ENCODE data around the gene CNDP2.

Gene CNDP2

DNA sequence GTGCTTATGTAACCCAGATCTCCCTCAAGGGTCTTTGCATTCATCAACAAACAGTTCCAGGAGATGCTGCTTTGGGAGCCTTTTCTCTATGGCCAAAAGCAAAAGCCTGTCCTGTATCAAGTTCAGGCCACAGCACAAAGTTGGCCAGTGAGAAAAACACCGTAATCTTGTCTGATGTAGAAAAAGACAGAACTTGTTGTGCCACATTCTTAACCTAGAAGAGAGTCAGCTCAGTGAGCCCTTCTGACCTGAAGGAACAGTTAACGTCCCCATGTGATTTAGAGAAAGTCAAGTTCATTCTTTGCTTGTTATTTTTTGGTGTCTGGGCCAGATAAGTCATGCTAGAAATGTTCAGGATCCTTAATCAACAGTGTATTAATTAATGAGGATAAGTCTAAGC, 30.3 kb downstream of the CNDP2 start:
- Histone ChIP-seq H3K4me1 (ENCODE audit: control insufficient read depth, insufficient read depth, low read length, unreplicated experiment) (no peaks in the 10 kb centered on the region), H3K79me2 (ENCODE audit: control insufficient read depth, insufficient read depth, low read length, unreplicated experiment) (no peaks in the 10 kb centered on the region), H3K27ac (ENCODE audit: low read depth, low read length) (no peak overlapping the region), H3K4me3 (ENCODE audit: low read depth, low read length) (no peak overlapping the region), H3K27me3 (ENCODE audit: insufficient read depth, low read length) (peaks cover 36% of the 10 kb centered on the region), H3K36me3 (ENCODE audit: insufficient read depth, low read length) (no peaks in the 10 kb centered on the region), H2AFZ (ENCODE audit: low read length, unreplicated experiment) (no peak overlapping the region)

DNA sequence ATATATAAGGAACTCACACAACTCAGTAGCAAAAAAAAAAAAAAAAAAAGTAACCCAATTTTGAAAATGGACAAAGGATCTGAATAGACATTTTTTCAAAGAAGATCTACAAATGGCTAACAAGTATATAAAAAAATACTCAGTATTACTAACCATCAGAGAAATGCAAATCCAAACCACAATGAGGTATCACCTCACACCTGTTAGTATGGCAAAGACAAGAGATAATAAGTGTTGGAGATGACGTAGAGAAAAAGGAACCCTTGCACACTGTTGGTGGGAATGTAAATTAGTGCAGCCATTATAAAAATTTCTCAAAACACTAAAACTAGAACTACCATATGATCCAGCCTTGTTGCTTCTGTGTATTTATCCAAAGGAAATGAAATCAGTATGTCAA, 32.3 kb downstream of the CNDP2 start:
- no peak overlapping the region for H2AFZ ChIP-seq (ENCODE audit: low read length, unreplicated experiment)
- H3K27ac ChIP-seq (ENCODE audit: low read depth, low read length), result no peak overlapping the region
- H3K4me3 ChIP-seq (ENCODE audit: low read depth, low read length), result no peak overlapping the region
- no peaks in the 10 kb centered on the region for H3K79me2 ChIP-seq (ENCODE audit: control insufficient read depth, insufficient read depth, low read length, unreplicated experiment)
- H3K27me3 ChIP-seq (ENCODE audit: insufficient read depth, low read length), result peaks cover 50% of the 10 kb centered on the region
- H3K36me3 ChIP-seq (ENCODE audit: insufficient read depth, low read length), result no peaks in the 10 kb centered on the region
- H3K4me1 ChIP-seq (ENCODE audit: control insufficient read depth, insufficient read depth, low read length, unreplicated experiment), result no peaks in the 10 kb centered on the region

DNA sequence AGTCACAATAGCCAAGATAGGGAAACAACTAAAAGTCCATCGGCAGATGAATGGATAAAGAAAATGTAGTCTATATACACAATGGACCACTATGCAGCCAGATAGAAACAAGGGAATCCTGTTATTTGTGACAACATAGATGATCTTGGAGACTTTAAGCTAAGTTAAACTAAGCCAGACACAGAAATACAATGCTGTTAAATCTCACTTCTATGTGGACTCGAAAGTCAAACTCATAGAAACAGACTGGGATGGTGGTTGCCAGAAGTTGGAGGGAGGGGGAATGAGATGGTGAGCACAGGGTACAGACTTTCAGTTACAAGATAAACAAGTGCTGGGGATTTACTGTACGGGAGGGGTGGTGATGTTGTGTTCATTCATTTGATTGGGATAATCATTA, 32.8 kb downstream of the CNDP2 start:
- Histone ChIP-seq H3K36me3 (ENCODE audit: insufficient read depth, low read length) (no peaks in the 10 kb centered on the region), H3K4me3 (ENCODE audit: low read depth, low read length) (no peak overlapping the region), H3K79me2 (ENCODE audit: control insufficient read depth, insufficient read depth, low read length, unreplicated experiment) (no peaks in the 10 kb centered on the region), H3K4me1 (ENCODE audit: control insufficient read depth, insufficient read depth, low read length, unreplicated experiment) (no peaks in the 10 kb centered on the region), H3K27me3 (ENCODE audit: insufficient read depth, low read length) (peaks cover 53% of the 10 kb centered on the region), H3K27ac (ENCODE audit: low read depth, low read length) (no peak overlapping the region), H2AFZ (ENCODE audit: low read length, unreplicated experiment) (no peak overlapping the region)

DNA sequence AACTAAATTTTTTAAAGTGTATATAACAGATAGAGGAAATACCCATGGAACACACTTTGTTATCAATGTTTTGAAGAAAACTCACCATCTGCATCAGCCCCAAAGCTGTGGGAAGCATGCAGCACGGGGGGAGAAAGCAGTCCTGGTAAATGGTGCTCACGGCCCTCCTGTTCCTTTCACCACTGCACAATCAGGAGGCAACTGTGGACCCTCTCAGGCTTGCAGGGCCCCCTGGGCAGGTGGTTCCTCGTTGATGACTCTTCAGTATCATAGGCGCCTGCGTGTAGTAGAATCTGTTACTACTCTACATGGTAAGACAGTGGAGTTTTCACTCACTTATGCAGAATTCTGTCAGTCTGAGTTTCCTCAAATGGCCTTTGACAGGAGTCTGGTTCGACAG, 33.2 kb downstream of the CNDP2 start:
- Histone ChIP-seq H3K79me2 (ENCODE audit: control insufficient read depth, insufficient read depth, low read length, unreplicated experiment) (no peaks in the 10 kb centered on the region), H2AFZ (ENCODE audit: low read length, unreplicated experiment) (no peak overlapping the region), H3K4me3 (ENCODE audit: low read depth, low read length) (no peak overlapping the region), H3K27ac (ENCODE audit: low read depth, low read length) (no peak overlapping the region), H3K4me1 (ENCODE audit: control insufficient read depth, insufficient read depth, low read length, unreplicated experiment) (no peaks in the 10 kb centered on the region), H3K36me3 (ENCODE audit: insufficient read depth, low read length) (no peaks in the 10 kb centered on the region), H3K27me3 (ENCODE audit: insufficient read depth, low read length) (peaks cover 55% of the 10 kb centered on the region)

DNA sequence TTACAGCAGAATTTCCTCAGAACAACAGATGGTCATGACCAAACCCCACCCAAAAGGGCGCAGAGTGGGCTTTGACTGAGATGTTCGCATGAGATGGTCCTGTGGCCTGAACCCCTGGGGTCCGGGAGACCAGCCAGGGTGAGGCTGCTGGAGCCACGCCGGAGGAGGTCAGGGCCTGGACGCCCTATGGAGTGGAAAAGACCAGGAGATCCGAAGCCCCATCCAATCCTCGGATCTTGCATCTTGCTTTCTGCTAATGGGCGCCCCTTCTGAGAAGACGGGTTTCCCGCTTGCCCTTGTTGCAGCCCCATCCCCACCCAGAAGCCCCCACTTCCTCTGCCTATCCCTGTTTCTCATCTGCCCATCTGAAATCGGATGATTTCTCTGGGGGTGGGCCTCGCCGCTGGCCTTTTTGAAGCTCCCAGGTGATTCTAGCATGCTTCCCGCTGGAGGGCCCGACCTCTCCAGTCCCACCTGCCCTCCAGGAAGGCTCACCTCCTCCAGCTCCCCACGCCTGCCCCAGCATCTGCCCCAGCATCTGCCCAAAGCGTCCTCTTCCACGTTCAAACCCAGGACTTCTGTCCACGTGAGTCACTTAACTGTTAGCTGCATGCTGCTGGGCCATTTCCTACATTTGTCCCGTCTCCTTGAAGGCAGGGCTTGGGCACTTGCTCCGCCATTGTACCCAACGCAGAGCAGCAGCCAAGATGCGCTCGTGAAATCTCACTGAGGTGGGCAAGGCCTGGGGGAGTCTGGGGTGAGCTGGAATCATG, 33.8 kb downstream of the CNDP2 start:
- Histone ChIP-seq H3K79me2 (ENCODE audit: control insufficient read depth, insufficient read depth, low read length, unreplicated experiment) (no peaks in the 10 kb centered on the region), H2AFZ (ENCODE audit: low read length, unreplicated experiment) (no peak overlapping the region), H3K4me1 (ENCODE audit: control insufficient read depth, insufficient read depth, low read length, unreplicated experiment) (no peaks in the 10 kb centered on the region), H3K27ac (ENCODE audit: low read depth, low read length) (no peak overlapping the region), H3K4me3 (ENCODE audit: low read depth, low read length) (no peak overlapping the region), H3K36me3 (ENCODE audit: insufficient read depth, low read length) (no peaks in the 10 kb centered on the region), H3K27me3 (ENCODE audit: insufficient read depth, low read length) (peaks cover 59% of the 10 kb centered on the region)

DNA sequence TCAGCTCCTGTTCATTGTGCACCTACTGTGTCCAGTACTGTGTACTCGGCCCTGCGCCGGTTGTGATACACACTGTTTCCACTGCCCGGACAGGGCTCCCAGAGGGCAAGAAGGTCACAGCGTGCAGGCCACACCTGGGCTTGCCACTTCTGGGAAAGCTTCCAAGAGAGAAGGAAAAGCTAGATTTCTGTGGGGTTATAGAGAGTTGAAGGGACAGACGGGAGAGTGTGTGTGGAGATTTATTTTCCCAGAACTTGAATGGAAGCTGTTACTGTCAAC, 34.4 kb downstream of the CNDP2 start:
- Histone ChIP-seq H3K27me3 (ENCODE audit: insufficient read depth, low read length) (peaks cover 63% of the 10 kb centered on the region), H3K4me1 (ENCODE audit: control insufficient read depth, insufficient read depth, low read length, unreplicated experiment) (no peaks in the 10 kb centered on the region), H3K79me2 (ENCODE audit: control insufficient read depth, insufficient read depth, low read length, unreplicated experiment) (no peaks in the 10 kb centered on the region), H2AFZ (ENCODE audit: low read length, unreplicated experiment) (no peak overlapping the region), H3K27ac (ENCODE audit: low read depth, low read length) (no peak overlapping the region), H3K4me3 (ENCODE audit: low read depth, low read length) (no peak overlapping the region), H3K36me3 (ENCODE audit: insufficient read depth, low read length) (no peaks in the 10 kb centered on the region)

DNA sequence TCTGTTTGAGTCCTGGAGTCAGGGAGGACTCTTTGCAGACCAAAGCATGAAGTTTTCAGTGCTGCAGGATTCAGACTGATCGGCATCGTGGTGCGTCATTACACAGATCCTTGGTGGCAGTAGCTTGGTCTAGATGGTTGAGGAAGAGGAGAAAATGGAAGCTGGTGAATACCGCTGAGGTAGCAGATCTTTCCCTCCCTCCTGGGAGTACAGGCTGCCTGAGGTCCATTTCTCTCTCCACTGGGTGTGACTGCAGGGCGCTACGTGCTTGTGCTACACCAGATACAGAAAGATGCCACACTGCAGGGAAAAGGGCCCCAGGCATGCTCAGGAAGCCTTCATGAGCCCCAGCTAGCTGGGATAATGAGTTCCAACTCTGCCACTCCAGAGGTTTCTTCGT, 34.9 kb downstream of the CNDP2 start:
- Histone ChIP-seq H3K36me3 (ENCODE audit: insufficient read depth, low read length) (no peaks in the 10 kb centered on the region), H3K27ac (ENCODE audit: low read depth, low read length) (no peak overlapping the region), H3K4me3 (ENCODE audit: low read depth, low read length) (no peak overlapping the region), H3K27me3 (ENCODE audit: insufficient read depth, low read length) (peaks cover 67% of the 10 kb centered on the region), H2AFZ (ENCODE audit: low read length, unreplicated experiment) (no peak overlapping the region), H3K4me1 (ENCODE audit: control insufficient read depth, insufficient read depth, low read length, unreplicated experiment) (no peaks in the 10 kb centered on the region), H3K79me2 (ENCODE audit: control insufficient read depth, insufficient read depth, low read length, unreplicated experiment) (no peaks in the 10 kb centered on the region)

DNA sequence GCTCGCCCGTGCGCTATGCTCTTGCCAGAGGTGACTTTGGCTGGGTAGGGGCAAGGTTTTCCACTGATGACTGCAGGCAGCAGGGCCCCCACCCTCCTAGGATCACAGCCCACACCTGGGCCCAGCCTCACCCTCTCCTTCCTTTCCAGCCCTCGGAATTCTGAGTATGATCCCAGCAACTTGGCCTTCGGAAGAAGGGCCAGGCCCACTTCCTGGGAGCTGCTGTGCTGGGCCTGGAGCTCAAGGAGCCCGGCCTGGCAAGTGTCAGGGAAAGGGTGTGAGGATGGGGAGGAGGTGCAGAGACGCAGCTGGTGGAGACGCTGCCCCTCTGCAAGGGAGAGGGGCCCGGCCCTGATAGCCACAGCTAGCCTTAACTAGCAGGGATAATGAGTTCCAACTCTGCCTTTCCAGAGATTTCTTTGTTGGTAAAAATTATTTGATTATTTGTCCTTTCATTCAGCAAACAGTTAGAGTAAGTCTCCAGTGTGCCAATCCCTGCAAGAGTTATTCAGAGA, 36.4 kb downstream of the CNDP2 start:
- no peak overlapping the region for H3K4me3 ChIP-seq (ENCODE audit: low read depth, low read length)
- no peaks in the 10 kb centered on the region for H3K4me1 ChIP-seq (ENCODE audit: control insufficient read depth, insufficient read depth, low read length, unreplicated experiment)
- no peaks in the 10 kb centered on the region for H3K36me3 ChIP-seq (ENCODE audit: insufficient read depth, low read length)
- H3K79me2 ChIP-seq (ENCODE audit: control insufficient read depth, insufficient read depth, low read length, unreplicated experiment), result no peaks in the 10 kb centered on the region
- H3K27me3 ChIP-seq (ENCODE audit: insufficient read depth, low read length), result peaks cover 65% of the 10 kb centered on the region
- no peak overlapping the region for H2AFZ ChIP-seq (ENCODE audit: low read length, unreplicated experiment)
- no peak overlapping the region for H3K27ac ChIP-seq (ENCODE audit: low read depth, low read length)

DNA sequence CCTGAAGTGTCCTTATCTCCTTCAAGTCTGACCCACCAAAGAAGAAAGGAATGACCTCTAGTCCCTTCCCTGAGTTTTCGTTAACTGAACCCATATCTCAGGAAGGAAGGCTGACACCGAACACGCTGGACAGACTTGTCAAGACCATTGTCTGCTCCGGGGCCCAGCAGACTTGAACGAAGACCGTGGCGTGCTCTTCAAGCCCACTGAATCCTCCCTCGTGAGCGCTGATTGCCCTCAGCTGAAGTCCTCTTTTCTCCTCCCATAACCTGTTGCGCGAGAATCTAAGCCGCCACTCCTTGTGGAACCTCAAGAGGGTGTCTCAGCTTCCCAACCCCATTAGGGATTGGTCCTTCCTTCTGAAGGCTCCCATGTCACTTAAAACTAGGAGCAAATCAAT, 37.5 kb downstream of the CNDP2 start:
- no peaks in the 10 kb centered on the region for H3K4me1 ChIP-seq (ENCODE audit: control insufficient read depth, insufficient read depth, low read length, unreplicated experiment)

DNA sequence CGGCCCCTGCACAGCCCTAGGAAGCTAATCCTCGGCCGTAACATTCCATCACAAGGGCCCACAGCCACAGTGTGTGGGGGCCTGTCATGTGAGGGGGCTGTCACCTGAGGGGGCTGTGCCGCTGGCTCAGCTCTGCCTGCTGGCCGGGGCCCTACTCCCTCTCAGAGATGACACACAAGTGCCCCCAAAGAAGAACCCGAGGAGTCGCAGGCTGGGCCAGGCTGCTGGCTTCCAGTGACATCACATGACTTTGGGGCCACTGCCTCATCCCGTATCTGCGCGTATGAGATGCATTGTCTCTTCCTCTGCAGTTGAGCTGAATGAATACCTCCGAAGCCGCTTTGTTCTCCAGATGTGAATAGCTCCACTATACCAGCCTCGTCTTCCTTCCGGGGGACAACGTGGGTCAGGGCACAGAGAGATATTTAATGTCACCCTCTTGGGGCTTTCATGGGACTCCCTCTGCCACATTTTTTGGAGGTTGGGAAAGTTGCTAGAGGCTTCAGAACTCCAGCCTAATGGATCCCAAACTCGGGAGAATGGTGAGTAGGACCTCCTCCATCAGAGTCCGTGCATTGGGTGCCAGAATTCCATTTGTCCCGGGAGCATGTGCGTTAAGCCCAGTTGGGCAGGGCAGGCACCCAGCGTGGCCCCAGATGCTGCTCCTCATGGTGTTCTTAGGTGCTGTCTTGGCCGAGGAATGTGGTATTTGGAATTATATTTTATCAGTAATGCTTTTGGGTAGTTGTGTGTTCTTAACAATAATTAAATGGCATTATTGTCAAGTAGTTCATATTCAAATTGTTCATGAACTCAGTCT, 38.2 kb downstream of the CNDP2 start, which contains the start of gene CNDP1:
Gene CNDP1, plus strand, starts transcription at position 351 of the 820 bp plus-strand sequence. Its CDS starts 168 bp downstream, at position 519.
- H3K27ac ChIP-seq (ENCODE audit: low read depth, low read length), result no peak within 1 kb of the TSS
- no peak within 1 kb of the TSS for H2AFZ ChIP-seq (ENCODE audit: low read length, unreplicated experiment)
- no peaks in the 10 kb centered on the region for H3K4me1 ChIP-seq (ENCODE audit: control insufficient read depth, insufficient read depth, low read length, unreplicated experiment)
- H3K36me3 ChIP-seq (ENCODE audit: insufficient read depth, low read length), result no peaks in the 10 kb centered on the region
- peaks cover 76% of the 10 kb centered on the region for H3K27me3 ChIP-seq (ENCODE audit: insufficient read depth, low read length)
- no peaks in the 10 kb centered on the region for H3K79me2 ChIP-seq (ENCODE audit: control insufficient read depth, insufficient read depth, low read length, unreplicated experiment)
- H3K4me3 ChIP-seq (ENCODE audit: low read depth, low read length), result no peak within 1 kb of the TSS

More for the DNA sequence above, 37.5 kb downstream of the CNDP2 start:
- Histone ChIP-seq H3K36me3 (ENCODE audit: insufficient read depth, low read length) (no peaks in the 10 kb centered on the region), H2AFZ (ENCODE audit: low read length, unreplicated experiment) (no peak overlapping the region), H3K27me3 (ENCODE audit: insufficient read depth, low read length) (peaks cover 71% of the 10 kb centered on the region), H3K79me2 (ENCODE audit: control insufficient read depth, insufficient read depth, low read length, unreplicated experiment) (no peaks in the 10 kb centered on the region), H3K27ac (ENCODE audit: low read depth, low read length) (no peak overlapping the region), H3K4me3 (ENCODE audit: low read depth, low read length) (no peak overlapping the region)

Measured in ACC112 (cell line).